ENCODE measurements around the gene ZNF471.
A peak's percentile ranks its signal among the peaks of the same experiment; 100 is the strongest.

Gene ZNF471

DNA sequence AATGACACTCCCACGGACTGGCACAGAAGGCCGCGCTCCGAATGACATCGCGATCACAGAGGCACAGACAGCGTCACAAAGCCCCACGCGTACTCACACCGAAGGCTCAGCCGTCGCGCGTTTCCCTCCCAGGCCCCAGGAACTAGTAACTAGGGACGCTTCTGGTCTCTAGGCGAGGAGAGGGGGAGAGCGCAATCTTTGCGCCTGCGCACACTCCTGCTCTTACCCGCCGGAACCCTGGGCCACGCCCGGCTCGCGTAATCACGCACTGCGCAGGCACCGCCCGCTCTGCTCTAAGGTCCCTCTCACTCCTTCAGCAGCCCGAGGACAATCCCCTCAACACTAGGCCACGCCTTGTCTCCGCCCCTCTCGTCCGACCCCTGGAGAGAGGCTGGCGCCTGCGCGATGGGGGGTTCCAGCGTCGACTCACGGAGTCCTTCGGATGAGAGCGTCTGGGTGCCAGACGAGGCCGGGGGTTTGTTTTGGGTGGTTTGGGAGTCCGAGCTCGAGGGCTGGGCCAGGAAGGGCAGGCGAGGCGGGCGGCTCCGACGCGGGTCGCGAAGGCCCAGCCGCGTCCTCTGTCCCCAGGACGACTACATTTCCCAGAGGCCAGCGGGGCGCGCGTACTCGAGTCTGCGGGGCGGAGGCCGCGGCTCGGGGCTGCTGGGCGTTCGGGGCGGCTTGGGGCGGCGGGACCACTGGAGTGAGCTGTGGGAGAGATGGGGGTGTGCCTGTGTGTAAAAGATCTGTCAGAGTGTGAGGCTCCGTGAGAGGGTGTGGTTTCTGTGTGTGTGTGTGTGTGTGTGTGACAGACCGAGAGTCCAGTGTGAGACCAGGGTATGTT is at the start of gene ZNF471:
Gene ZNF471, plus strand, starts transcription at position 410 of the 844 bp plus-strand sequence. CDS start 3,717 bp downstream, outside the sequence.
- peak; percentile 100 for DNase-seq

GRCh38 chr19:56474308-56474707 is 33.3 kb upstream of the ZNF471 start:
- DNase-seq: no peak

DNA sequence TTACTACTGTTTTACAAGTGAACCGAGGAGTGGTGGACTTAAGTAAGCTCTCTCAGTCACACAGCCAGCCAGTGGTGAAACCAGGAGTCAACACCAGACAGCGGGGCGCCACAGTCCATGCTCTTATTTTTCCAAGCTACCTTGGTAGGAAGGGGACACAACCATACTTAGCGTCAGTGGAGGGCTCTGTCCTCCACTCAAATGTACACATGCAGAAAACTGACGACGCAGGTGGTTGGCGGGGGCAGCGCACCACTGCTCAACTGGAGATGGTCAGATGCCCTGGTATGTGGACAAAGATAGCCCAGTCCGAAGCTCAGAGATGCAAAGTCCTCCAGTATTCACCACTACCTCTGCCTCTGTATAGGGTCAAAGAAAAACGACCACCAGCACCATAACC is 31.6 kb upstream of the ZNF471 start:
- no peak for DNase-seq

DNA sequence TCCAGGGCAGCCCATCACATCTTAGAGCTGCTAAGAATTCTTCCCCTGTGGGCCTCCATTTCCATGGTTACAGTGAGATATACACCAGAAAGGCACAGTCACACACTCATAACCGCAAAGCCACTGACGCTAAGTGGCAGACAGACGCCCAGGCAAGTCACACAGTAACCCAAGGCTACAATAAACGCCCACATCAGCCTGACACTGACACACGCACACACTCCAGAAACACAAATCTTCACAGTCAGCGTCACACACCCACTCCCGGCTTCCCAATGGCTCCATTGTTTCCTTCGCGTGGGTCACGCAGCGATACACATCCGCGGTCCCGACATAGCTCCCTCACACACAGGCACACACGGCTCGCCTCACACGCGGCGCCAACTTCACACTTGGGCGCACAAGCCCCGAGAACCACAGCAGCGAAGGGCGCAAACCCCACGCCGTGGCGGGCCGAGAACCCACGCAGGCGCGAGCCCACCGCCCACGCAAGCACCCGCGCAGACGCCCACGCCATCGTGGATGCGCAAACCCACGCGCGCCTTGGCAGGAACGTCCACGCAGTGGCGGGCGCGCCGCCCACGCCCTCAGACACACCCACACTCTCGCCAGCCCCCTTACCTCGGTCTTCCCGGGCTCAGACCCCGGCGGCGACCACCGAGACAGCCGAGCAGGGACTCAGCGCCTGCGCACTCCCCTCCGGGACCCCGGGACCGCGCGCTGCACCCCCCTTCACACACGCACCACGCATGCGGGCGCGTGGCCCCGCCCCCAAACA is 30.8 kb upstream of the ZNF471 start, which contains the start of gene ZNF667:
Gene ZNF667, minus strand, starts transcription at position 695 of the 778 bp plus-strand sequence. CDS start 14,975 bp downstream, outside the sequence.
- peak; percentile 24 for DNase-seq

DNA sequence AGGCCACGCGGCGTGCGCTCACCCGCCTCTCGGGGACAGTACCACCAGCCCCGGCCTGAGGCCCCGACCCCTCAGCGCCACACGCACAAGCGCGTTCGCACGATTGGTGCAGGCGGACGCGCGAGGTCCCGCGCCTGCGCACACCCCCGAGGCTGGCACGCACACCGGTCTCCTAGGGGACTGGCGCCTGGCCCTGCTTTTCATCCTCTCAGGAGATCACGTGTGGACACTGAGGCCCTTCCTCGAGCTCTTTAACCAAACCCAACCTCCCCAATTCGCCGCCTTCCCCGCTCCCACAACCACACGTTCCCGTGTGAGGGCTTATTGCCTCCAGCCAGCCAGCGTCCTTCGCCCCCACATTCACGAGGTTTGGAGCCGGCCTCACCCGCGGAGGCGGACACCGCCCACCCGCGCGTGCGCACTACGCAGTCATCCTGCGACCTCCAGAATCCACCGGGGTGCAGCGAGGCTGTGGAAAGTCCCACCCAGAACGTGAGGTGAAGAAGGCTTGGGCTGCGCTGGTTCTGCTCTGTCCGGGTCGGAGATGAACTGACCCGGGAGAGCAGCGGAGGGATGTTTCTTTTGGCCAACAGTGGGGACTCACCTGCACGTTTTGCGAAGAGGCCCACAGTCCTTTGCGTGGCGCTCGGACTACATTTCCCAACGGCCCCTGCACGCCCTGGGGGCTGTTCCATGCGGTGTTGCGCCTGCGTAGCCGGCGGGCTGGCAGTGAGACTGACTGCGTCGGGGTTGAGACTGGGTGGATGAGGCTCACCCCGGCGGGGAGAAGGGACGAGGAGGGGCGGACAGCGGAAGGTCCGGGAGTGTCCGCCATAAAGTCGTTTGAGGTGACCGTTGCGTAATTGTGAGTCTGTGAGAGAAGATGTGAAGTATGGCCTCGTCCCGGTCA is 30.0 kb upstream of the ZNF471 start:
- peak; percentile 99 for DNase-seq

- no peak for DNase-seq
Observed at GRCh38 chr19:56491399-56491798, 16.3 kb upstream of the ZNF471 start.

DNA sequence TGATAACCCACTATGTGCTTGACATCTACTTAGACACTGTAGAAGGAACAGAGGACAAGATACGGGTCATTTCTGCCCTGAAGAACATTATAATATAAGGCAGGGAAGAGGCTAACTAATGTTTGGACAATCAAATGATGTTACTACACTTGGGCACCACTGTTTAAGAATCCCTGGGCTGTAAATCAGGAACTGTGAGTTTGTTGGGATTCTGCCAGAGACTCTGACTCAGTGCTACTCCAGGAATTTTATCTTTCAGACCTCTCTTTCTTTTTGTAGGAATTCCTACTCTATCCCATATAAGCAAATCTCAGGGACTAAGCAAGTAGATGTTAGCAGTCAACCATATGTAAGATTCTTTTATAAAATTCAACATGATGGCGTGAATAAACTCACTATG is 3.1 kb upstream of the ZNF471 start:
- no peak for DNase-seq

- no peak for DNase-seq
Observed at GRCh38 chr19:56508290-56508778, 679 bp downstream of the ZNF471 start.

GRCh38 chr19:56525214-56525860 is 17.7 kb downstream of the ZNF471 start:
- DNase-seq: no peak

DNA sequence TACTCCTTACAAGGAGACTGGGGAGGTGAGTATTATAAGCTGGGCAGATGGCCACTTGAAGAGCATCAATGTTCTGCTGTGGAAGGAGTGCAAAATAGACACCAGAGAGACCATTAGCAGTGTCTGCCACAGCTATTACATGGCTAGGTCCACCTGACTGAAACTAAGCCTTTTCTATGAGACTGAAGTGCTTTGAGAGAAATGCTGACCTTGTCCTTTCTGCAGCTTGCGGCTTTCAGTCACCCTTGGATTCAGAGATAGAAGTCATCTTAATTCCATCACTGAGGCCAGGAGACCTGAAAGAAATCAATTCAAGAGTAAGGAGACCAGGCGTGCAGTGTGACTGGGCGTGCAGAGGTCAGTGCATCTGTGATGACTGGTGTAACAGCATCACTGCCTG is 29.8 kb downstream of the ZNF471 start:
- DNase-seq: no peak

DNA sequence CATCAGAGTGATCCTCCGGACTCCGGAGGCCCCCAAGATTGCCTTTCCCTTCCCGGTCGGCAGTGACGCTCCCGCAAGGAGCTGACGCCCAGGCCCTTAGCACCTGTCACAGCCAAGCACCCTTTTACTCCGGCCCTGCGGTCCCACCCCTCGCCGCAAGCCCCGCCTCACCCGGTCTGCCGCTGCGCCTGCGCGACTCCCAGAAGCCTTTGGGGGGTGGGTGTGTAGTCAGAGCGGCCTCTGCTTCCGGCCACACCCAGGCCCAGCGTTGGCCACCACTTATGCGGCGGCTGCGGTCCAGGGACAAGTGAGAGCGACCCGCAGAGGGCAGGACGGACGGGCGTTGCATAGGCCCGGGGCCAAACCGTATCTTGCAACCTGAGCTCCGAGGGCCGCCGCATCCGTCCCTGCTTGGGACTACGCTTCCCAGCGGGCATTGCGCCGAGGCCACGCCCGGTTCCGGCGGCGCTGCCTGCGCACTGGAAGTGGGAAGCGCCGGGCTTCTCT is 30.7 kb downstream of the ZNF471 start:
- peak; percentile 100 for DNase-seq

DNA sequence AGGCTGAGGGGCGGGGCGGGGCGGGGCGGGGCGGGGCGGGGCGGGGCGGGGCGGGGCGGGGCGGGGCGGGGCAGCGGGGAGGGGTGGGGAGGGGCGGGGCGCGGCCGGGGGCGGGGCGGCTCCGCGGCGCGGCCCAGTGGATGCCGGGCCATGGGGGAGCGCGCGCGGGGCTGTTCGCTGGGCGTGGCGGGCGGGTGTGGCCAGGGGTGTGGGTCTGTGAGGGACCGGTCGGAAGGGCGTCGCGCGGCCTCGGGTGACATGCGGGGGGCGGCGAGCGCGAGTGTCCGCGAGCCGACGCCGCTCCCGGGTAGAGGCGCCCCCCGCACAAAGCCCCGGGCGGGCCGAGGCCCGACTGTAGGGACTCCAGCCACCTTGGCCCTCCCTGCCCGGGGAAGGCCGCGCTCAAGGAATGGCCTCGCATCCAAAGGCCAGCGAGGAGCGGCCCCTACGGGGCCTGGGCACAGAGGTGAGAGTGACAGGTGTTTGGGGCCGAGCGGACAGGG is 31.2 kb downstream of the ZNF471 start, which contains the start of gene ZFP28:
Gene ZFP28, plus strand, starts transcription at position 188 of the 503 bp plus-strand sequence. Its CDS starts 71 bp downstream, at position 259.
- DNase-seq: peak; percentile 96

GRCh38 chr19:56543776-56544175 is 36.1 kb downstream of the ZNF471 start:
- no peak for DNase-seq

- no peak for DNase-seq
Observed at GRCh38 chr19:56547535-56547934, 39.9 kb downstream of the ZNF471 start.

- DNase-seq: no peak
Observed at GRCh38 chr19:56554272-56554869, 46.7 kb downstream of the ZNF471 start.

- DNase-seq: no peak
Observed at GRCh38 chr19:56562766-56563165, 55.1 kb downstream of the ZNF471 start.

DNA sequence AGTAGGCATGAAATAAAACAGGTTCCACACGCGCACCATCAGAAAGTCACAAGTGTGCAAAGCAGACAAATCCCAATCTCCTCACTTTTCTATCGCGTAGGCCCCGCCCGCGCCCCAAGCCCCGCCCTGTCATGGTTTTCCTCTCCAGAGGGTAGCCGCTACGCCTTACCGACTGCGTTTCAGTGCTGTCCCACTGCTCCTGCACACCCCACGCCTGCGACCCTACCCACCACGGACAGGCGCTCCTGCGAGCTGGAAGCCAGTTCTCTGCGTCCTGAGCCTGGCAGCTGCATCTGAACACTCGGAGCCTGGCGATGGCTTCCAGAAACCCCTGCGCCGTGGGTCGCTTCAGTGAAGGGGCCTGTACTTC is 59.2 kb downstream of the ZNF471 start:
- DNase-seq: peak; percentile 90

- DNase-seq: peak; percentile 99
Observed at GRCh38 chr19:56567274-56568120, 59.8 kb downstream of the ZNF471 start, which contains the start of gene ZNF470. ZNF470 (plus strand) TSS chr19:56567468; CDS start chr19:56570312, 2,844 bp downstream.

DNA sequence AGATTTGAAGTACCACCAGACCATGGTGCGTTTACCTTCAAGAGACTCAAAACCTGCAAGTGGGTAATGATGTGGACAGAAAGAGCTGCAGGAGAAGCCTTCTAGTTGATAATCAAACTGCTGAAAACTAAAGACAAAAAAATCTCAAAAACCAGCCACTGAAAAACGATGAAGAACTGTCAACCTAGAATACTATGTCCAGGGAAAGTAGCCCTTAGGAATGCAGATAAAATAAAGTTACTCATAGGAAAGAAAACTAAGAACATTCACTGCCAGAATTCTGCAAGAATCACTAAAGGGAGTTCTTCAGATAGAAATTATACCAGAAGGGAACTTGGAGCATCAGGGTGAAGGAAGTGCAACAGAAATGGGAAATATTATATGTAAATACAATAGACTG is 64.9 kb downstream of the ZNF471 start:
- no peak for DNase-seq

GRCh38 chr19:56573914-56574313 is 66.3 kb downstream of the ZNF471 start:
- no peak for DNase-seq

Measured in NCI-H2227 treated with DMSO at 0.1 percent for 48 hours (cell line).